GM19035 (cell line): Measurements from ENCODE around the gene HOXB2.

Experiments
- ATAC-seq: cut with Tn5 transposase; IDR thresholded peaks from one replicate; pipeline ENCODE4 v1.9.1; 2021; ENCODE audit not compliant: unreplicated experiment

Gene HOXB2

DNA sequence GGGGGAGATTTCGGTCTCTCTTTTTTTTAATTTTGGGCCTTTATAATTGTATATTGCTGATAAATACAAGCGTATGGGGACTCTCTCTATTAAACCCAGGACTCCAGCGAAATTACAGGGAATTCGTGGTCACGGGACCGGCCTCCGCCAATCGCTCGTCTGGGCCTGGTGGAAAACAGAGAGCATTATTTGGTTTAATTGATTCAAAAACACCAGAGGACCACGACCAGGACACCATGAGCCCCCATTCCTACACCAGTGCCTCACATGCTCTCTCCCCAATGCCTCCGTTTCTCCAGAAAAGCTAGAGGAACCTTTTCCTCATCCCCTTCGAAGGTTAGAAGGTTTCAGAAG lies at the start of gene HOXB2:
TSS of gene HOXB2 (minus strand) at position 88 of the 354 bp plus-strand sequence. CDS start 198 bp downstream, outside the sequence.
- no peak for ATAC-seq

DNA sequence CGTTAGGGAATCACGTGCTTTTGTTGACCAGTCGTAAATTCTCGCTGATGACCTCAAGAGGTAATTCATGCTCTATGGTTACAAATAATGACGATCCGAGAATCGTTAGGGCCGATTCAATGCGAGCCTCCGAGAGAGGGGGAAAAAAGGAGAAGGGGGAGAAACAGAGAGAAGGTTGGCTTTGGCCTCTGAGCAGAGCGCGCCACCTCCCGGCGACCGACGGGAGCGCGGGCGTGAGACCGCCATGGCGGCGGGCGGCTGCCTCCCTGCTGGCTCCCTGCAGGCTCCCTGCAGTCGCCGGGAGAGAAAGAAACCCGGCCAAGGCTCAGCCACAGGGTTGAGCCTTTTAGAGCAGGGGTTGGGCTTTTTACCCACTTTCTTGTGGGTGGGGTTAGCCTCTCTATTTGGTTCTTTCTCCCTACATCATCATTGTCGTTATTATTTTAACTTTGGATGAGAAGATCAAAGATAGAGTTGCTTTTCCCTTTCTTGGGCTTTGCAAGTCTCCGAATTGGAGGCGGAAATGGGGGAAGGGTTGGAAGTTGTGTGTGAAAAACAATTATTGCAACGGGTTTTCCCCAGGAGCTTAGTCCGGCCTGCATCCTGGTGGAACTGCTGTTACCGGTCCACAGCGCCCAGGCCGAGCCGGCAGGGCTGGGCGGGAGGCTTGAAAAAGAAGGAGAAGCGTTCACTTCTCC lies 49.1 kb upstream of the HOXB2 start:
- peak; percentile 54 for ATAC-seq

DNA sequence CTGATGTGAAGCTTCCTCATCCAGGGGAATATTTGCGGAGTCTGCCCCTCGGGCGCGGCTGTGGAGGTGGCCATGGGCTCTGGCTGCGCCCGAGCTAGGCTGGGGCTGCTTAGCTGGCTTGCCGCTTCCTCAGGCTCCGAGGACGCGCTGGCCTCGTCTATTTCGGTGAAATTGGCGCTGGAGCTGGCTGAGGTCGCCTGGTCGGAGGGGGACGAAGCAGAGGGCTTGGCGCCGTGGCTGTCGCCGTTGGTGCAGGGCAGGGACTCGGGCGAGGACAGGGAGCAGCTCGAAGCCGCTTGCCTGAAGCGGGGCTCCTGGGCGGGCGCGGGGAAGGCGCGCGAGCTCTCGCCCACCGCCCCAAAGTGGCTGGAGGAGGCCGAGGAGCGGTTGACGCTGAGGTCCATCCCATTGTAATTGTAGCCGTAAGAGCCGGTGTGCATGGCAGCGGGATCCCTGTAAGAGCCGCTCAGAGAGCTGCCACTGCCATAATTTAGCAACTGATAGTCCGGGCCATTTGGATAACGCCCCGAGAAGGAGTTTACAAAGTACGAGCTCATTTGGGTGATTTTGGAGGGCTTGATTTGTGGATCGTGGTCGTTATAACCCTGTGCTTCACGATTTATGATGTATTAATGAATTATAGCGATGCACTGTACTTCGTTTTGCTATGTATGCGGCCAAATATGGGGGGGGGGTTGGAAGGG lies 48.4 kb upstream of the HOXB2 start, which contains the start of gene HOXB5:
TSS of gene HOXB5 (minus strand) at position 654 of the 704 bp plus-strand sequence. CDS start at position 557, 97 bp downstream.
- ATAC-seq: no peak

GRCh38 chr17:48592577-48592976 lies 47.7 kb upstream of the HOXB2 start:
- ATAC-seq: no peak

DNA sequence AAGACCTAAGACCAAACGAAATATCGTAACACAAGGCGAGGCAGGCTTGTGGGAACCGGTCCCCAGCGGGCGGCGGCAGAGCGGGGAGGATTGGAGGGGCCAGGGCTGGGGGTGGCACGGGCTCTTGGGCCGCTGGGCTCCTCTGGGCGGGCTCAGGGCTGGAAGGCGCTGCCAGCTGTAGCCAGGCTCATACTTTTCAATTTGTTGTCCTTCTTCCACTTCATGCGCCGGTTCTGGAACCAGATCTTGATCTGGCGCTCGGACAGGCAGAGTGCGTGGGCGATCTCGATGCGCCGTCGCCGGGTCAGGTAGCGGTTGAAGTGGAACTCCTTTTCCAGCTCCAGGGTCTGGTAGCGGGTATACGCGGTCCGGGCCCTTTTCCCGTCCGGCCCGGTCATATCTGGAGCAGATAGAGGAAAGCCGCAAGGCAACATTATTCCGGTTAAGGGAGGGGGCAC lies 47.2 kb upstream of the HOXB2 start:
- no peak for ATAC-seq

DNA sequence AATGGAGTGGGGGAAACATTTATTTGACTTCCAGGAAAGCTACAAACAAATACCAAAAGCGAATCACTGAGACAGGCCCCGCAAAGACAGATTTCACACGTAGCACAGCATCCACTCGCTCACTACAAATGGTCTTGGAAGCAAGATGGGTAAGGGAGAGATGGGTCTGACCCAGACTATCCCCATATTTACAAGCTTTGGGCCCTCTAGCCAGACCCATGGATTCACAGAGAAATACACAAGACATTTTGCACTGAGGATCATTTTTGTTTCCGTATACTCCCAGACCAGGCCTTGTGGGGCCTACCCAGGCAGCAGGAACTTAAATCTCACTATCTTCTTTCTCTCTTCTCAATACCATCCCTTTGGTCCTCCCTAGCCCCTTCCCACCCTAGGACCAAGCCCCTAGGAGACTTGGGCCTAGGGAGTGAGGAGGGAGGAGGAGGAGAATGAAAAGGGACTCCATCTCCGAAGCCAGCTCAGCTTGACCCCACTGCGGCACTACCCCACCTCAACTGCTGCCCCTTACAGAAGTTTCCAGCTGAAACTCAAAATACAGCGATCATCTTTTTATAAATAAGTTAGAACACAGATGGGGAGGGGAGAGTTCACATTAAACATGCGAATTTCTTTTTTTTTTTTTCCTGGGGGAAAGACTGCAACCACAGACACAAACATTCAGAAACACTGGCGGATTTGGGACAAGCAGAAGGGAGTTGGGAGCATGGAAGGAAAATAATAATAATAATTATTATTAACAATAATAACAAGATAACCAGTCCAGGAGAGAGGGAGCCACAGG lies 46.5 kb upstream of the HOXB2 start:
- no peak for ATAC-seq

- ATAC-seq: no peak
Observed at GRCh38 chr17:48590607-48591161, 45.8 kb upstream of the HOXB2 start.

DNA sequence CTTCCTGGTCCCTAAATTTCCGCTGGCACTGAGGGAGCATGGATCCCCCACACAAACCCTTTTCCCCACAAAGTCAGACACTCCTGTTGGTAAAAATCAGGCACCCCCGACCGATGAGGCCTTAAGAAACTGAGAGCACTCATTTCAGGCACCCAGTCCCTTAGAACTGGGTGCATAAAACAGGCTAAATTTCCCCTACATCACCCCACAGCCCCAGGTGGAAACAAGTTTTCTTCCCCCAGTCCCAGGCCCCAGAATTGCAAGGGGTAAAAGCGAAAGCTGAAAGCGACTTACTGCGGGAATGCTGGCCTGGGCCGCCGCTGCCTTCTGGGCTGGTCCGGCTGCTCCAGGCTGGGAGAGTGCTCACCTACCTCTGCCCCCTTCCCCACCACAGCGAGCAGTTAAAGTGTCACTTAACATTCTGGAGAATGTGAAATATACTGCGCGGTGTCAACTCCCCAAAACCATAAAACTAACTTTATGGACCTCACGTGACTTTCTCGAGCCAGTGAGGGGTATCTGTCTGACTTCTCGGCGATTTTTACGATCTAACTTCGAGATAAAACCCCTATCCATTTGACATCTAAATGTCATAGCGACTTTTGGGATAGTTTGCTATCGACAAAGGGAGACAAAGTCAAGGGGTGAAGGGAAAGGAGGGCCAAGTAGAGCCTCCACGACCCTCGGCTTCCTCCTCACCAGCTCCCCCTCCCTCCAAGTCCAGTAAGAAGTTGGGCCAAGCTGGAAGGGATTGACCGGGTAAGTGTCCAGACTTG lies 45.1 kb upstream of the HOXB2 start, which contains the start of gene HOXB3:
TSS of gene HOXB3 (minus strand) at position 411 of the 776 bp plus-strand sequence. CDS start 37,767 bp downstream, outside the sequence.
- no peak for ATAC-seq

DNA sequence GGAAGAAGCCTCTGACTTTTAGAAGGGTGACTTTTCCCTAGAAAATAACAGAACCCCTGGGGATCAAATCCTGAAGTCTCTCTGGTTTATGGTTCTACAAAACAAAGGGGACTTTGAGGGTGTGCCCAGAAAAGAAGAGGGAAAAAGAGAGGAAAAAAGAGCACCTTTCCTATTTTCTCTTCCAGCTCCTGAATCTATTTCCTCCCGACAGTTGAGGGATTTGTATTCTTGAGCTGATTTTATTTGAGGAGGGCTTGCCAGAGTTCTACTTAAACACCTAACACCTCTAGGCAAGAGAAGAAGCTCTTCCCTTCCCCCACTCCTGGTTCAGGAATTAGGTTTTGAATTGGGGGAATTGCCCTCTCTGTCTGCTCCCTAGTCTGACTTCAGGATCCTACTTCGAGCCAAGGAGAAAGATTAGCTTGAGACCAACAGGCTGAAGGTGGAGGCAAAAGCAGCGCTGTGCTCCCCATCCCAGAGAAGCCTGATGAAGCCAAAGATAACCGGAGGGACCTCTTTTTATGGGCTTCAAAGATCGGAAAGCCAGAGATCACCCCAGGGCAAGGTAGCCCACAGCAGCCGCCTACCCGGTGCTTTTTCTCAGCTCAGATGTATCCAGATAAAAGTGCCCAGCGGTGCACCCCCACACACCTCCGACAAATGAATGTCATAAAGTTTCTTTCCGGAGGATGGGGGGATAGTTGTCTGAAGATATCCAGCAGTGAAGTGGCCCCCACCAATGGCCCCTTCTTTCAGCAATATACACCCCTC lies 44.3 kb upstream of the HOXB2 start:
- ATAC-seq: no peak

GRCh38 chr17:48588528-48588927 lies 43.6 kb upstream of the HOXB2 start:
- ATAC-seq: no peak

DNA sequence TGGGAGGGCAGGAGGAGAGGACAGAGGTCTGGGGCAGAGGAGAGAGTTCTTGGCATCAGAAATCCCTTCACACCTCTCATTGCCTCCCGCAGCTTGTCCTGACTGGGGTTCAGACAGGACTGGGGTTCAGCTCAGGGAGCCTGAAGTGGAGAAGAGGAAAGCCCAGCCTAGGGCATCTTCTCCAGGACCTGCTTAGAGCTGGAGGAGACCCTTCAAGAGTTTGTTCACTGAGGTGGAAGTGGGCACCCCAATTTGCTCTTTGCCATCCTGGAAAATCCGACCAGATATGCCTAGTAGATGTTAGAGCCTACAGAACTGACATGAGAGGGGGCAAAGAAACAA lies 43.1 kb upstream of the HOXB2 start:
- no peak for ATAC-seq

DNA sequence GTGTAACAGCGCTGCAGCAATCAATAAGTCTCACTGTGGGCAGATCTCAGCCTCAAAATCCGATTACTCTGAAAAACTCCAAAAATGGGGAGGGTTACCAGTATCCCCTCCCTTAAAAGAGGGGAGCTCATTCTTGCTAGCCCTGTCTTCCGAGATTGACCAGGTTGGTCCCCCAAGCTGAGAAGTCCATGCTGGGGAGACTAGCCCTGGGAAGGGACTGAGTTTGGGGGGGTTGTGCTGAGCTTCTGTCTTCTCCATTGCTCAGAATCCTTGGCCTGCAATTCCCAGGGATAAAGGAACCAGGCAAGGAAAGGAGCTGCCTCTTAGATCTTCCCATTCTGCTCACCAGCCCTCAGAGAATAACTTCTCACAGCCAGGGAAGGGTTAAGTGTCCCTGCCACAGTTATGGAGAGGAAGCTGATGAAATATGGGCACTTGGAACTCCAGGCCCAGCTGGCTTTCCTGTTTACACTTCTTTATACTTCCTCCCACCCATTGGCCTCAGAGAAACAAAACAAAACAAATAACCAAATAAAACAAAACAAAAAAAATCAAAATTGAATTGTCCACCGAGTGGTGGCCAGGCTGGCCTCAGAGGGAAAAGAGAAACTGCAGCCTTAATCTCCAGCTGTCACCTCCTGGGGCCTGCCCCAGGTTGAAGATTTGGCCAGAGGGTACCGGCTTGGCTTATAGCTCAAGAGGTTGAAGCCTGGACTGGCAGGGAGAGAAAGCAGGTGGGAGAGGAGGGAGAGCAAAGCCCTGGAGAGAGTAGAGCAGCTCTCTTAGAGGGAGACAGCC lies 42.6 kb upstream of the HOXB2 start:
- no peak for ATAC-seq

GRCh38 chr17:48586355-48587258 lies 41.7 kb upstream of the HOXB2 start:
- ATAC-seq: no peak

DNA sequence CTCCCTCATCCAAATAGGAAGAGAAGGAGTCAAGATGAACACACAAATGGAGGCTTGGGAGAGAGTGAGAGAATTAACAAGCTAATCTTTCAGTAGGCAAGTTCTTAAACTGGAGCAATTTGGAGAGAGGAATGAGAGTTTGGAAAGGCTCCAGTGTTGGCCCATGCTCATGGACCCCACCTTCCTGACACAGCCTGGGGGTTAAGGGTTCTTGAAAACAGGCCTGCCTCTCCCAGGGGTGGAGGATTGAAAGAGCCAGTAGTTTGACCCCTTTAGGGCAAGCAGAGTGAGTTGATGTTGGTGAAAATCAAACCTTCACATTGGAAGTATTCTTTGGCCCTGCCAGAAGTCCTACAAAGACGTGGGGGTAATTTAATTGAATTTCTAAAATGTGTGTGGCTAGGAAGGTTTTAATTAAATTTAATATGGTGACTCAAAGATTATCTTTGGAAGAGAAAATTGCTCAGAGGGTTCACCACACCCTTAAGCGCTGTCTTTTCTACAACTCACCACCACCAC lies 39.4 kb upstream of the HOXB2 start:
- ATAC-seq: no peak

DNA sequence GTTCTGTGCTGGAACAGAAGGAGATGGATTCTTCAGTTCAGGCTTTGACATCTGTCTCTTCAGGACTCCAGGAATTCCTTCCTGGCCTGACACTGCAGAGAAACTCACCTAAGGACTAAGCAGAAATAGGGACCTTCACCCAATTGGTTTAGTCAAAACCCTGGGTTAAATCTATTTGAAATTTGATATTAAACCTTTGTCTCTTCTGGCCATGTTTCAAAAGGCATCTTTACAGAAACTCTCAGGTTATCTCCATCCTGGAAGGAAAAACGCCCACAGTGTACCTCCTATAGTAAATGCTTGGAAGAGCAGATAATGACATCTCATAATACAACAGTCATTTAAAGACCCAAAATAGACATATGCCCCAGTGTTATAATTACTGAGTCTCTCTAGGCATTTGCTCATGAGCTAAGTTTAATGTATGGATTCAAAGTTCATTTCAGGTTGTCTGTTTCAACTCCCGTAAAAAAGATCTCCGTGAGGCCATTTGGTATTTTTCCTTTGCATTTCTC lies 38.9 kb upstream of the HOXB2 start:
- no peak for ATAC-seq

GRCh38 chr17:48582750-48583069 lies 37.8 kb upstream of the HOXB2 start:
- no peak for ATAC-seq

DNA sequence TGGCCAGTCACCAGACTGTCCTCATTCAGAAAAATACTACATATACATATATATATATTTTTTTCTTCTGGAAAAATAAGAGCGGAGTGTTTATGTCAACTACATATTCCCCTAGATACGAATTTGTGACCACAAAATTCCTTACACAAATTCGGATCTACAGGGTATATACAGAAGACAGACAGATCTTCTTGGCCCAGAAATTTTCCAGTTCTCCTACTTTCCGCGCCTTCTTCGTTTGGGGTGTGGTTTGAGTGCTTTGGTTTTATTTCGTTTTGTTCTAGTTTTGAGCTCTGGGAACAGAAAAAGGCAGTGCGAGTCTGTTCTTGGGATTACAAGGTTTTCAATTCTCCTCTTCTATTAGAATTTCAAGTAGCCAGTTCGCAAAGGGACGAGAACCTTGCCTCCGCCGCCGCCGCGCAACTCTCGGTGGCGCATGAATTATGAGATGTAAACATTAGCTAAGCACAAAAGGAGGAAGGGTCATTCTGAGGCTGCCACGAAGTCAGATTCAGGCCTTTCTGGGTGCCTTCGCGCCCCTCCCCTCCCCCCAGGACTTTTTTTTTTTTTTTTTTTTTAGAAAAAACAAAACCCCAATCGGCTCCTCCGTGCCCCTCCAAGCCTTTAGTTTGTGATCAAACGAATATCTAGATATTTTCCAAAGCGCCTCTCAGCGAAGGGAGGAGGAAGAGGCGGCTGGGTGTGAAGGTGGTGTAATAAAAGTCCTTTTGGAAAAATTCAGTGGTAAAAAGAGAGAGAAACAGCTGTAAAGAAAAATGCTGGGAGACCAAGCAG lies 35.0 kb upstream of the HOXB2 start:
- ATAC-seq: no peak
